ENCODE results near the gene SPTSSB.

The SPTSSB gene

DNA sequence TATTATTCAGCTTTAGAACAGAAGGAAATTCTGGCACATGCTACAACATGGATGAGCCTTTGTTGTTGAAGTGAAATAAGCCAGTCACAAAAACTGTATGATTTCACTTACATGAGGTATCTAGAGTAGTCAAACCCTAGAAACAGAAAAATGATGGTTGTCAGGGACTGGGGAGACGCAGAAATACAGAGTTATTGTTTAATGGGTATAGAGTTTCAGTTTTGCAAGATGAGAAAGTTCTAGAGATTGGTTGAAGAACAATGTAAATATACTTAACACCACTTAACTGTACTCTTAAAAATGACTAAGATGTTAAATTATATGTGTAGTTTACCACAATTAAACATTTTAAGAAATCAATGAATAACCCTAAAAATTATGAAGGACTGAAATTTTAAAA, 15.8 kb downstream of the SPTSSB start:
- no peak overlapping the region for H3K4me3 ChIP-seq (ENCODE audit: severe bottlenecking)
- H3K27me3 ChIP-seq (ENCODE audit: insufficient read depth, poor library complexity, severe bottlenecking) = no peaks in the 10 kb centered on the region
- ATAC-seq (ENCODE audit: low read depth) = no peak
- no peak for DNase-seq (ENCODE audit: low spot score)
- TF ChIP-seq, protein P1, sequence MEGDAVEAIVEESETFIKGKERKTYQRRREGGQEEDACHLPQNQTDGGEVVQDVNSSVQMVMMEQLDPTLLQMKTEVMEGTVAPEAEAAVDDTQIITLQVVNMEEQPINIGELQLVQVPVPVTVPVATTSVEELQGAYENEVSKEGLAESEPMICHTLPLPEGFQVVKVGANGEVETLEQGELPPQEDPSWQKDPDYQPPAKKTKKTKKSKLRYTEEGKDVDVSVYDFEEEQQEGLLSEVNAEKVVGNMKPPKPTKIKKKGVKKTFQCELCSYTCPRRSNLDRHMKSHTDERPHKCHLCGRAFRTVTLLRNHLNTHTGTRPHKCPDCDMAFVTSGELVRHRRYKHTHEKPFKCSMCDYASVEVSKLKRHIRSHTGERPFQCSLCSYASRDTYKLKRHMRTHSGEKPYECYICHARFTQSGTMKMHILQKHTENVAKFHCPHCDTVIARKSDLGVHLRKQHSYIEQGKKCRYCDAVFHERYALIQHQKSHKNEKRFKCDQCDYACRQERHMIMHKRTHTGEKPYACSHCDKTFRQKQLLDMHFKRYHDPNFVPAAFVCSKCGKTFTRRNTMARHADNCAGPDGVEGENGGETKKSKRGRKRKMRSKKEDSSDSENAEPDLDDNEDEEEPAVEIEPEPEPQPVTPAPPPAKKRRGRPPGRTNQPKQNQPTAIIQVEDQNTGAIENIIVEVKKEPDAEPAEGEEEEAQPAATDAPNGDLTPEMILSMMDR (IDR thresholded peaks at IDR 0.05; ENCODE audit: poor library complexity, severe bottlenecking) = no peak
- H3K36me3 ChIP-seq (ENCODE audit: low read depth) = no peaks in the 10 kb centered on the region
- H3K9me3 ChIP-seq (ENCODE audit: severe bottlenecking) = no peaks in the 10 kb centered on the region
- H3K4me1 ChIP-seq (ENCODE audit: insufficient read depth, poor library complexity, severe bottlenecking) = peaks cover 14% of the 10 kb centered on the region
- H3K27ac ChIP-seq (ENCODE audit: poor library complexity, severe bottlenecking) = no peak overlapping the region

- DNase-seq (ENCODE audit: low spot score) (no peak), ATAC-seq (ENCODE audit: low read depth) (no peak)
- Histone ChIP-seq H3K4me3 (ENCODE audit: severe bottlenecking) (no peak overlapping the region), H3K9me3 (ENCODE audit: severe bottlenecking) (no peaks in the 10 kb centered on the region), H3K27me3 (ENCODE audit: insufficient read depth, poor library complexity, severe bottlenecking) (no peaks in the 10 kb centered on the region), H3K27ac (ENCODE audit: poor library complexity, severe bottlenecking) (no peak overlapping the region), H3K36me3 (ENCODE audit: low read depth) (no peaks in the 10 kb centered on the region), H3K4me1 (ENCODE audit: insufficient read depth, poor library complexity, severe bottlenecking) (peaks cover 22% of the 10 kb centered on the region)
- TF ChIP-seq, protein P1 (IDR thresholded peaks at IDR 0.05; ENCODE audit: poor library complexity, severe bottlenecking) = no peak
These were observed 16.8 kb downstream of the SPTSSB start for GRCh38 chr3:161354554-161354953.

DNA sequence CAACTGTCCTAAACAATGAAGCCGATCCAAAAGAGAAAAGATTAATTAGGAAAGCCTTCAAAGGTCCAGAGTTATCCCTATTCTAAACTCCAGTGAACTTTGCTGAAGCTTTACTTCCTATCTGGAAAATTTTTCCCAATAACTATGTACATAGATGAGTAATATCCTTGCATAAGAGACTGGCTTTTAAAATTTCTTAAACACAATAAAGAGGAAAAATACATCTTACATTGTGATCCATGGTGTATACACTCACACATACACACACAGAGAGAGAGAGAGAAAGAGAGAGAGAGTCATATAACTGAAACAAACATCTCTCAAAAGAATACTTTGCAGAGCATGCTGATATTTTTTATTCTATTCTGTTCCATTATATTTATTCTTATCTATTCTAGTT, 20.0 kb downstream of the SPTSSB start:
- TF ChIP-seq, protein P1 (IDR thresholded peaks at IDR 0.05; ENCODE audit: poor library complexity, severe bottlenecking) = no peak
- Histone ChIP-seq H3K27me3 (ENCODE audit: insufficient read depth, poor library complexity, severe bottlenecking) (no peaks in the 10 kb centered on the region), H3K4me1 (ENCODE audit: insufficient read depth, poor library complexity, severe bottlenecking) (peaks cover 32% of the 10 kb centered on the region), H3K4me3 (ENCODE audit: severe bottlenecking) (no peak overlapping the region), H3K9me3 (ENCODE audit: severe bottlenecking) (no peaks in the 10 kb centered on the region), H3K36me3 (ENCODE audit: low read depth) (no peaks in the 10 kb centered on the region), H3K27ac (ENCODE audit: poor library complexity, severe bottlenecking) (peak overlapping the region; percentile 24)
- peak; percentile 38 for ATAC-seq (ENCODE audit: low read depth)
- DNase-seq (ENCODE audit: low spot score) = no peak

GRCh38 chr3:161350916-161351315, 20.4 kb downstream of the SPTSSB start:
- no peaks in the 10 kb centered on the region for H3K27me3 ChIP-seq (ENCODE audit: insufficient read depth, poor library complexity, severe bottlenecking)
- peaks cover 32% of the 10 kb centered on the region for H3K4me1 ChIP-seq (ENCODE audit: insufficient read depth, poor library complexity, severe bottlenecking)
- peak overlapping the region; percentile 24 for H3K27ac ChIP-seq (ENCODE audit: poor library complexity, severe bottlenecking)
- H3K36me3 ChIP-seq (ENCODE audit: low read depth) = no peaks in the 10 kb centered on the region
- no peak for DNase-seq (ENCODE audit: low spot score)
- no peaks in the 10 kb centered on the region for H3K9me3 ChIP-seq (ENCODE audit: severe bottlenecking)
- ATAC-seq (ENCODE audit: low read depth) = no peak
- no peak overlapping the region for H3K4me3 ChIP-seq (ENCODE audit: severe bottlenecking)
- TF ChIP-seq, protein P1 (IDR thresholded peaks at IDR 0.05; ENCODE audit: poor library complexity, severe bottlenecking) = no peak

DNA sequence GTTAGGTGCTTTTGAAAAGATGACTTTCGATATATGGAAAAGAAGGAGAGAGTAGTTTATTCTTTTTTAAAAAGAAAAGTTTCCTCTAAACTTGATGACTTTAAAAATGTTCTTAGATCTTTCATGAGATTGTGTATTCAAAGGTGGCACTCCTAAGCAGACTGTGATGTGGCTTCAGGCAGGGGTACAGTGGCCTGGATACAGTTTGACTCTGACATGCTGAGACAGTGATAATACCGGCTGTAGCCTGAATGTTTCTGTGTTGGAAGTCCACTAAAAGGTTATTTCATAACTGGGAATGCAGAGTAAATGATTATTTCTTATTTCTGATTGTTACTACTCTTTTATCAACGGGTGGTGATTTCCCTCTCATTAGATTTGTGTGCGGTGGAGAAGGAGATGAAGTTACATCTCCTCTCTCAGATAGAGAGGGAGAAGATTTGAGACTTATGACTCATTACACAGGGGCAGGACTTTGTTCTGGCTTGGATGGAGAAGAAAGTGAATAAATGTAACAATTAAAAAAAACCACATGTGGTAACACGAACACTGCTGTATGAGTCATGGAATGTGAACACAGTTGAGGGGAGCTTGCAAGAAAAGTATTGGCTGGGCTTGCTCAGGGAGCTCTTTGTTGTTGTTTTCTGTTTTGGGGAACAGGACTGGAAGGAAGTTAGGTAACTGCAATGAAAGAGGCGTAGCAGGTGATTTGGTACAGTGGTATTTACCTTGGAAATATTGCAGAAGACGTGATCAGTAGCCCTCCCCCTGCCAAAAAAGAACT, 21.6 kb downstream of the SPTSSB start:
- peak overlapping the region; percentile 24 for H3K27ac ChIP-seq (ENCODE audit: poor library complexity, severe bottlenecking)
- H3K36me3 ChIP-seq (ENCODE audit: low read depth) = no peaks in the 10 kb centered on the region
- H3K4me1 ChIP-seq (ENCODE audit: insufficient read depth, poor library complexity, severe bottlenecking) = peaks cover 32% of the 10 kb centered on the region
- no peak overlapping the region for H3K4me3 ChIP-seq (ENCODE audit: severe bottlenecking)
- no peaks in the 10 kb centered on the region for H3K9me3 ChIP-seq (ENCODE audit: severe bottlenecking)
- ATAC-seq (ENCODE audit: low read depth) (peak; percentile 92), DNase-seq (ENCODE audit: low spot score) (peak; percentile 73)
- no peaks in the 10 kb centered on the region for H3K27me3 ChIP-seq (ENCODE audit: insufficient read depth, poor library complexity, severe bottlenecking)
- TF ChIP-seq, protein P1 (IDR thresholded peaks at IDR 0.05; ENCODE audit: poor library complexity, severe bottlenecking) = no peak

Data from RWPE2 (cell line).